H9 (cell line): ENCODE data around the gene DUSP7. TPM values are rescaled to one million over a fixed set of nuclear protein-coding genes. Genes with fewer than 3 reads are reported as not detected.
A peak's percentile ranks its signal among the peaks of the same experiment; 100 is the strongest.

Experiments
- DNase-seq: peaks from one replicate; pipeline ENCODE4 v3.0.0-alpha.2; 2017
- H2AFZ ChIP-seq: one replicate; pipeline ENCODE4 v1.6.1; 2013; ENCODE audit warnings: mild to moderate bottlenecking, low read length, control low read depth, moderate library complexity
- H2AK5ac ChIP-seq: 2 replicates; pipeline ENCODE4 v1.6.1; 2013; ENCODE audit warnings: low read length, control low read depth, mixed read lengths; ENCODE audit not compliant: insufficient read length
- H2BK120ac ChIP-seq: one replicate; pipeline ENCODE4 v1.6.1; 2013; ENCODE audit warnings: low read depth, mild to moderate bottlenecking, low read length, control low read depth, inconsistent platforms; ENCODE audit not compliant: poor library complexity, severe bottlenecking
- H2BK12ac ChIP-seq: 2 replicates; pipeline ENCODE4 v1.6.1; 2013; ENCODE audit warnings: low read length, control low read depth, mixed read lengths, low read depth; ENCODE audit not compliant: insufficient read length
- H2BK15ac ChIP-seq: 2 replicates; pipeline ENCODE4 v1.6.1; 2013; ENCODE audit warnings: low read depth, low read length, control low read depth
- H2BK20ac ChIP-seq: one replicate; pipeline ENCODE4 v1.6.1; 2013; ENCODE audit warnings: low read depth, mild to moderate bottlenecking, low read length, control low read depth, inconsistent platforms; ENCODE audit not compliant: poor library complexity, severe bottlenecking
- H2BK5ac ChIP-seq: 2 replicates; pipeline ENCODE4 v1.6.1; 2013; ENCODE audit warnings: low read length, control low read depth, mixed read lengths; ENCODE audit not compliant: insufficient read length
- H3K14ac ChIP-seq: 2 replicates; pipeline ENCODE4 v1.6.1; 2013; ENCODE audit warnings: low read length, control low read depth; ENCODE audit not compliant: insufficient read depth
- H3K18ac ChIP-seq: 2 replicates; pipeline ENCODE4 v1.6.1; 2013; ENCODE audit warnings: low read depth, mild to moderate bottlenecking, mixed read lengths, low read length, control low read depth; ENCODE audit not compliant: insufficient read length
- H3K23ac ChIP-seq: 2 replicates; pipeline ENCODE4 v1.6.1; 2013; ENCODE audit warnings: low read length, control low read depth, mixed read lengths, low read depth; ENCODE audit not compliant: insufficient read length
- H3K23me2 ChIP-seq: 2 replicates; pipeline ENCODE4 v1.6.1; 2013; ENCODE audit warnings: low read depth, mild to moderate bottlenecking, mixed read lengths, low read length, control low read depth; ENCODE audit not compliant: insufficient read length, poor library complexity, severe bottlenecking
- H3K27ac ChIP-seq: 2 replicates; pipeline ENCODE4 v1.5.1; 2013; ENCODE audit warnings: low read length, control low read depth, mixed read lengths, low read depth; ENCODE audit not compliant: insufficient read length
- H3K27me3 ChIP-seq: 2 replicates; pipeline ENCODE4 v1.6.1; 2013; ENCODE audit warnings: low read length, control low read depth, inconsistent platforms; ENCODE audit not compliant: insufficient read depth
- H3K4ac ChIP-seq: 2 replicates; pipeline ENCODE4 v1.6.1; 2013; ENCODE audit warnings: low read depth, mild to moderate bottlenecking, control low read depth, inconsistent platforms, low read length, moderate library complexity
- H3K4me1 ChIP-seq: 2 replicates; pipeline ENCODE4 v1.6.1; 2013; ENCODE audit warnings: low read length, control low read depth, inconsistent platforms; ENCODE audit not compliant: insufficient read depth
- H3K4me2 ChIP-seq: 2 replicates; pipeline ENCODE4 v1.6.1; 2013; ENCODE audit warnings: low read length, control low read depth, mixed read lengths; ENCODE audit not compliant: insufficient read length, insufficient read depth
- H3K56ac ChIP-seq: 2 replicates; pipeline ENCODE4 v1.6.1; 2013; ENCODE audit warnings: low read depth, mild to moderate bottlenecking, mixed read lengths, low read length, control low read depth; ENCODE audit not compliant: insufficient read length
- H3K79me1 ChIP-seq: 2 replicates; pipeline ENCODE4 v1.6.1; 2013; ENCODE audit warnings: low read depth, mild to moderate bottlenecking, moderate library complexity, low read length, control low read depth, inconsistent platforms; ENCODE audit not compliant: insufficient read depth, poor library complexity, severe bottlenecking
- H3K79me2 ChIP-seq: 2 replicates; pipeline ENCODE4 v1.6.1; 2013; ENCODE audit warnings: low read length, control low read depth, inconsistent platforms; ENCODE audit not compliant: insufficient read depth
- H3K9ac ChIP-seq: 2 replicates; pipeline ENCODE4 v1.6.1; 2013; ENCODE audit warnings: low read length, control low read depth, mixed read lengths; ENCODE audit not compliant: insufficient read length; ENCODE audit errors: extremely low read depth
- H3K9me3 ChIP-seq: one replicate; pipeline ENCODE4 v1.6.1; 2013; ENCODE audit warnings: low read depth, low read length, inconsistent platforms; ENCODE audit not compliant: control insufficient read depth
- H3T11ph ChIP-seq: one replicate; pipeline ENCODE4 v1.6.1; 2013; ENCODE audit warnings: mild to moderate bottlenecking, low read length, control low read depth, inconsistent platforms
- H4K20me1 ChIP-seq: one replicate; pipeline ENCODE4 v1.6.1; 2013; ENCODE audit not compliant: control insufficient read depth, insufficient read length, insufficient read depth
- H4K5ac ChIP-seq: 2 replicates; pipeline ENCODE4 v1.6.1; 2013; ENCODE audit warnings: low read depth, mild to moderate bottlenecking, mixed read lengths, low read length, control low read depth; ENCODE audit not compliant: insufficient read length
- H4K8ac ChIP-seq: replicated peaks from 2 replicates; pipeline ENCODE4 v1.6.1; 2013; ENCODE audit warnings: low read length, control low read depth, mixed read lengths, low read depth; ENCODE audit not compliant: insufficient read length
- H4K91ac ChIP-seq: 2 replicates; pipeline ENCODE4 v1.6.1; 2013; ENCODE audit warnings: low read depth, mild to moderate bottlenecking, moderate library complexity, mixed read lengths, low read length, control low read depth; ENCODE audit not compliant: insufficient read length
- H3K27ac Mint-ChIP-seq, 3 experiments: 2 replicates in 2 of 3; 3 replicates in 1 of 3; pipeline ENCODE4 v1.8.0; 2020 to 2021; ENCODE audit warnings: mixed read lengths in 3 of 3, mild to moderate bottlenecking in 1 of 3, moderate library complexity in 1 of 3
- H3K27me3 Mint-ChIP-seq: 2 replicates; pipeline ENCODE4 v1.8.0; 2021; ENCODE audit warnings: low read depth, mild to moderate bottlenecking, moderate library complexity, mixed read lengths
- H3K36me3 Mint-ChIP-seq, 3 experiments: 2 replicates in 2 of 3; 3 replicates in 1 of 3; pipeline ENCODE4 v1.8.0; 2020 to 2021; ENCODE audit warnings: low read depth in 3 of 3, mixed read lengths in 3 of 3; ENCODE audit not compliant: insufficient read depth in 1 of 3
- H3K4me1 Mint-ChIP-seq, 2 experiments: 2 replicates each; pipeline ENCODE4 v1.8.0; 2020; ENCODE audit warnings: mixed read lengths in 2 of 2
- H3K4me3 Mint-ChIP-seq, 2 experiments: 2 replicates in 1 of 2; 3 replicates in 1 of 2; pipeline ENCODE4 v1.8.0; 2020 to 2021; ENCODE audit warnings: mild to moderate bottlenecking in 2 of 2, mixed read lengths in 2 of 2, moderate library complexity in 1 of 2
- H3K9me3 Mint-ChIP-seq, 2 experiments: 2 replicates in 1 of 2; 3 replicates in 1 of 2; pipeline ENCODE4 v1.8.0; 2020; ENCODE audit warnings: mild to moderate bottlenecking in 2 of 2, mixed read lengths in 2 of 2, moderate library complexity in 1 of 2
- WGBS: extraction: QIAGEN DNeasy Blood & Tissue Kit; methylation state at CpG from one replicate; pipeline ENCODE4 v1.1.7; 2013; ENCODE audit warnings: missing lambda C conversion rate, low lambda C conversion rate, mixed read lengths; ENCODE audit not compliant: insufficient read length; ENCODE audit errors: extremely low coverage; 5-methylcytosine and 5-hydroxymethylcytosine counted together
- total RNA-seq: library from RNA; stranded (reverse); gene quantifications from 2 replicates; pipeline ENCODE4 v1.2.1, GENCODE V29; 2021
- TF ChIP-seq, protein P1 (sequence below): fragments of 200-600 bp; sonication (generic); conservative IDR thresholded peaks from 3 replicates; pipeline ENCODE4 v1.8.0; 2021; ENCODE audit warnings: antibody characterized with exemption, mild to moderate bottlenecking

Gene DUSP7
- total RNA-seq, 1 experiment from 2014 or later = 24.0 TPM

DNA sequence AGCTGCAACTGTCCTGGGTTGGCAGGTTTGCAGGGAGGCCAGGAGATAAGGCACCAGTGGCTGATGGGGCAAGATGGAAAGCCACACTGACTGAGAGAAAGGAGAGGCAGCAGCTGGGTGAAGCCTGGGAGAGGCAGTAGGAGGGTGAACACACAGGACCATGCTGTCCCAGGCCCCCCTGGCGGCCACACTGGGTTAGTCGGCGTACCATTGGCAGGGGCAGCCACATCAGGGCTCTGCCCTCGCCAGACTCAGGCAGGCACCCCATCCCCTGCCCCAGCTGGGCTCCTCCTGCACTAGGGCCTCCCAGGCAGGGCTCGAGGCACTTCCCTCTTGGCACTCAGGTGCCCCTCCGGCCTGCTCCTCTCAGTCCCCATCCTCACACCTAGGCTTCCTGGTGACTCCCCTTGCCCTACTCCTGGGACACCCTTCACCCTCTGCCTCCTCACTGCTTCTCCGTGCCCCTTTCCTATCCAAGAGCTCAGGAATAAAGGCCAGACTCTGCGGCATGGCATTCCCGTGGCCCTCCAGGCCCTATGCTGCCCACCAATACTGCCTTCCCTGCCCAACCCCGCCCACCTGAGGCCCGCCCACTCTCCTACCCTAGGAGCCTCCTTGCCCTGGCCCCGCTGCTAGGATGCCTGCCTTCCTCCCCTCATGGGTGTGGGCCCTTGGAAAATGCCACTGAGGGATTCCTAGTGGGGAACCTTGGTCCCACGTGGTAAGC is 28.7 kb upstream of the DUSP7 start:
- no CpG with 5 or more reads among the region's 13 CpGs for WGBS
- no peak overlapping the region for H4K91ac ChIP-seq
- H3K4me3 Mint-ChIP-seq = no peak overlapping the region

More for the DNA sequence above, 28.7 kb upstream of the DUSP7 start:
- no peaks in the 10 kb centered on the region for H3K27me3 Mint-ChIP-seq
- no peak overlapping the region for H3T11ph ChIP-seq
- H2AK5ac ChIP-seq = no peak overlapping the region
- H3K56ac ChIP-seq = no peak overlapping the region
- TF ChIP-seq, protein P1, sequence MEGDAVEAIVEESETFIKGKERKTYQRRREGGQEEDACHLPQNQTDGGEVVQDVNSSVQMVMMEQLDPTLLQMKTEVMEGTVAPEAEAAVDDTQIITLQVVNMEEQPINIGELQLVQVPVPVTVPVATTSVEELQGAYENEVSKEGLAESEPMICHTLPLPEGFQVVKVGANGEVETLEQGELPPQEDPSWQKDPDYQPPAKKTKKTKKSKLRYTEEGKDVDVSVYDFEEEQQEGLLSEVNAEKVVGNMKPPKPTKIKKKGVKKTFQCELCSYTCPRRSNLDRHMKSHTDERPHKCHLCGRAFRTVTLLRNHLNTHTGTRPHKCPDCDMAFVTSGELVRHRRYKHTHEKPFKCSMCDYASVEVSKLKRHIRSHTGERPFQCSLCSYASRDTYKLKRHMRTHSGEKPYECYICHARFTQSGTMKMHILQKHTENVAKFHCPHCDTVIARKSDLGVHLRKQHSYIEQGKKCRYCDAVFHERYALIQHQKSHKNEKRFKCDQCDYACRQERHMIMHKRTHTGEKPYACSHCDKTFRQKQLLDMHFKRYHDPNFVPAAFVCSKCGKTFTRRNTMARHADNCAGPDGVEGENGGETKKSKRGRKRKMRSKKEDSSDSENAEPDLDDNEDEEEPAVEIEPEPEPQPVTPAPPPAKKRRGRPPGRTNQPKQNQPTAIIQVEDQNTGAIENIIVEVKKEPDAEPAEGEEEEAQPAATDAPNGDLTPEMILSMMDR = peak; percentile 57
- no peak overlapping the region for H2BK20ac ChIP-seq
- no peak overlapping the region for H2AFZ ChIP-seq
- no peaks in the 10 kb centered on the region for H3K27me3 ChIP-seq
- H3K4me1 Mint-ChIP-seq = peaks cover 0 to 12% of the 10 kb centered on the region in 2 experiments; a peak in 2 of 4 replicates
- H2BK120ac ChIP-seq = no peak overlapping the region
- H4K20me1 ChIP-seq = no peaks in the 10 kb centered on the region
- no peak overlapping the region; a peak in 1 of 7 replicates for H3K27ac Mint-ChIP-seq
- H2BK12ac ChIP-seq = no peak overlapping the region
- H4K8ac ChIP-seq = no peak overlapping the region
- no peak overlapping the region for H3K18ac ChIP-seq
- no peaks in the 10 kb centered on the region for H3K9me3 Mint-ChIP-seq
- H3K79me1 ChIP-seq = no peaks in the 10 kb centered on the region
- H3K79me2 ChIP-seq = no peaks in the 10 kb centered on the region
- H3K23me2 ChIP-seq = no peaks in the 10 kb centered on the region
- H3K27ac ChIP-seq = no peak overlapping the region
- no peak overlapping the region for H2BK15ac ChIP-seq
- peaks cover 0 to 12% (median 3%) of the 10 kb centered on the region in 3 experiments; a peak in 4 of 7 replicates for H3K36me3 Mint-ChIP-seq
- H3K9me3 ChIP-seq = no peaks in the 10 kb centered on the region
- peak; percentile 53 for DNase-seq
- H3K9ac ChIP-seq = no peak overlapping the region
- no peak overlapping the region for H4K5ac ChIP-seq
- no peak overlapping the region for H2BK5ac ChIP-seq
- no peaks in the 10 kb centered on the region for H3K4me1 ChIP-seq
- no peak overlapping the region for H3K4me2 ChIP-seq
- no peak overlapping the region for H3K23ac ChIP-seq
- no peak overlapping the region for H3K4ac ChIP-seq
- no peak overlapping the region for H3K14ac ChIP-seq
